ENCODE data around the gene GGCX. TPM values are rescaled to one million over a fixed set of nuclear protein-coding genes. Genes with fewer than 3 reads are reported as not detected.

The GGCX gene
- total and polyA plus RNA-seq, 12 donors = 14.0 to 31.1 (median 21.6) TPM

GRCh38 chr2:85577063-85577385 lies 15.7 kb upstream of the GGCX start:
- peaks cover 0 to 10% (median 0%) of the 10 kb centered on the region in 9 donors for H3K36me3 ChIP-seq
- TF ChIP-seq, protein P1, sequence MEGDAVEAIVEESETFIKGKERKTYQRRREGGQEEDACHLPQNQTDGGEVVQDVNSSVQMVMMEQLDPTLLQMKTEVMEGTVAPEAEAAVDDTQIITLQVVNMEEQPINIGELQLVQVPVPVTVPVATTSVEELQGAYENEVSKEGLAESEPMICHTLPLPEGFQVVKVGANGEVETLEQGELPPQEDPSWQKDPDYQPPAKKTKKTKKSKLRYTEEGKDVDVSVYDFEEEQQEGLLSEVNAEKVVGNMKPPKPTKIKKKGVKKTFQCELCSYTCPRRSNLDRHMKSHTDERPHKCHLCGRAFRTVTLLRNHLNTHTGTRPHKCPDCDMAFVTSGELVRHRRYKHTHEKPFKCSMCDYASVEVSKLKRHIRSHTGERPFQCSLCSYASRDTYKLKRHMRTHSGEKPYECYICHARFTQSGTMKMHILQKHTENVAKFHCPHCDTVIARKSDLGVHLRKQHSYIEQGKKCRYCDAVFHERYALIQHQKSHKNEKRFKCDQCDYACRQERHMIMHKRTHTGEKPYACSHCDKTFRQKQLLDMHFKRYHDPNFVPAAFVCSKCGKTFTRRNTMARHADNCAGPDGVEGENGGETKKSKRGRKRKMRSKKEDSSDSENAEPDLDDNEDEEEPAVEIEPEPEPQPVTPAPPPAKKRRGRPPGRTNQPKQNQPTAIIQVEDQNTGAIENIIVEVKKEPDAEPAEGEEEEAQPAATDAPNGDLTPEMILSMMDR (IDR thresholded peaks at IDR 0.05) = no peak
- peak overlapping the region in 5 of 10 donors; percentile 1 to 93 (median 67) for H3K27ac ChIP-seq
- H3K4me3 ChIP-seq = peak overlapping the region in 3 of 10 donors; percentile 31 to 62 (median 36)
- peaks cover 0 to 38% (median 33%) of the 10 kb centered on the region in 9 donors for H3K4me1 ChIP-seq
- no peak for DNase-seq
- WGBS, 2 donors = 79 to 82% methylated on average over 3 of the region's 3 CpGs
- ATAC-seq = no peak
- no peaks in the 10 kb centered on the region for H3K27me3 ChIP-seq
- H3K9me3 ChIP-seq = no peaks in the 10 kb centered on the region
- intact Hi-C loops (cut with DNase I) = no loop called here

DNA sequence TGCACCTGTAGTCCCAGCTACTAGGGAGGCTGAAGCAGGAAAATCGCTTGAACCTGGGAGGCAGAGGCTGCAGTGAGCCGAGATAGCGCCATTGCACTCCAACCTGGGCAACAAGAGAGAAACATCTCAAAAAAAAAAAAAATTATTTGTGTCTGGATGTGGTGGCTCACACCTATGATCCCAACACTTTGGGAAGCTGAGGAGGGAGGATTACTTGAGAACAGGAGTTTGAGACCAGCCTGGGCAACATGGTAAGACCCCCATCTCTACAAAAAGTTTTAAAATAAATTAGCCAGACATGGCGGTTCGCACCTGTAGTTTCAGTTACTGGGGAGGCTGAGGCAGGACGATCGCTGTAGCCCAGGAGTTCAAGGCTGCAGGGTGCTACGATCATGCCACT lies 14.4 kb upstream of the GGCX start:
- 85 to 86% methylated on average over 8 of the region's 8 CpGs for WGBS, 2 donors
- Histone ChIP-seq H3K9me3 (no peaks in the 10 kb centered on the region), H3K4me1 (peaks cover 0 to 38% (median 33%) of the 10 kb centered on the region in 9 donors), H3K27me3 (no peaks in the 10 kb centered on the region), H3K27ac (no peak overlapping the region), H3K36me3 (no peaks in the 10 kb centered on the region), H3K4me3 (no peak overlapping the region)
- intact Hi-C loops (cut with DNase I) = no loop called here
- TF ChIP-seq, protein P1 (IDR thresholded peaks at IDR 0.05) = no peak
- no peak for ATAC-seq
- no peak for DNase-seq

- Histone ChIP-seq H3K9me3 (no peaks in the 10 kb centered on the region), H3K27me3 (no peaks in the 10 kb centered on the region), H3K27ac (no peak overlapping the region), H3K4me3 (no peak overlapping the region), H3K36me3 (no peaks in the 10 kb centered on the region), H3K4me1 (peaks cover 0 to 20% (median 6%) of the 10 kb centered on the region in 9 donors)
- intact Hi-C loops (cut with DNase I) = loop anchor here in 1 of 10 donors (10.0 kb wide), 1 partner anchor 49 kb away; the partner anchor contains the start of genes C2orf68 and USP39
- ATAC-seq = no peak
- WGBS, 2 donors = 75 to 76% methylated on average over 4 of the region's 4 CpGs
- no peak for DNase-seq
- TF ChIP-seq, protein P1 (IDR thresholded peaks at IDR 0.05) = no peak
These were observed 5.0 kb upstream of the GGCX start for GRCh38 chr2:85566265-85566664.

DNA sequence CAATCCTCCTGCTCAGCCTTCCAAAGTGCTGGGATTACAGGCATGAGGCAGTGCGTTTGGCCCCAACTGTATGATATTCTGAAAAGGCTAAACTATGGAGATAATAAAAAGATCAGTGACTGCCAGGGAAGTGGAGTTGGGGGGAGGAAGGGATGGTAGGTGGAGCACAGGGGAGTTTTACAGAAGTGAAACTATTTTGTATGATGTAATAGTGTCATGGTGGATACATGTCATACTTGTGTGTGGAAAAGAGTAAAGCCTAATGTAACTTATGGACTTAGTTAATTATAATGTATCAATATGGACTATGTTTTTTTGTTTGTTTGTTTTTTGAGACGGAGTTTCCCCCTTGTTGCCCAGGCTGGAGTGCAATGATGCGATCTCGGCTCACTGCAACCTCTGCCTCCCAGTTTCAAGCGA lies 2.9 kb upstream of the GGCX start:
- ATAC-seq = no peak
- no peak overlapping the region for H3K4me3 ChIP-seq
- TF ChIP-seq, protein P1 (IDR thresholded peaks at IDR 0.05) = no peak
- no peak for DNase-seq
- H3K27me3 ChIP-seq = no peaks in the 10 kb centered on the region
- H3K9me3 ChIP-seq = no peaks in the 10 kb centered on the region
- peaks cover 0 to 4% (median 0%) of the 10 kb centered on the region in 9 donors for H3K36me3 ChIP-seq
- intact Hi-C loops (cut with DNase I) = loop anchor here in 7 of 10 donors (5.0 to 10.0 kb wide), 4 partner anchors 33 to 51 kb away; partner anchors contain the start of genes TMEM150A (in 4 of the 7), C2orf68 (in 2 of the 7), RNF181 (in 2 of the 7) and USP39 (in 1 of the 7)
- H3K4me1 ChIP-seq = peaks cover 0 to 36% (median 22%) of the 10 kb centered on the region in 9 donors
- WGBS, 2 donors = 85 to 93% methylated on average over 5 of the region's 5 CpGs
- peak overlapping the region in 1 of 10 donors; percentile 69 for H3K27ac ChIP-seq

Measured in heart right ventricle (tissue), 16 donors.